Transverse colon (tissue), 3 donors: ENCODE data around the gene PPP4R3B.

ENCODE experiments used
- POLR2A ChIP-seq: fragments of 450-650 bp; IDR thresholded peaks from one replicate; pipeline ENCODE4 v1.6.1; 2016; ENCODE audit warnings: antibody characterized with exemption, mild to moderate bottlenecking, moderate library complexity
- TF ChIP-seq, protein P1 (sequence below), 5 experiments: fragments of 200-600 bp in 3 of 5; fragments of 450-650 bp in 2 of 5; sonication (generic) in 3 of 5; IDR thresholded peaks; 1 replicate in 2 of 5; 2 replicates in 3 of 5; pipeline ENCODE4 v1.5.1; 2016 to 2017; ENCODE audit warnings: antibody characterized with exemption in 5 of 5, inconsistent platforms in 3 of 5, mild to moderate bottlenecking in 2 of 5, moderate library complexity in 1 of 5

DNA sequence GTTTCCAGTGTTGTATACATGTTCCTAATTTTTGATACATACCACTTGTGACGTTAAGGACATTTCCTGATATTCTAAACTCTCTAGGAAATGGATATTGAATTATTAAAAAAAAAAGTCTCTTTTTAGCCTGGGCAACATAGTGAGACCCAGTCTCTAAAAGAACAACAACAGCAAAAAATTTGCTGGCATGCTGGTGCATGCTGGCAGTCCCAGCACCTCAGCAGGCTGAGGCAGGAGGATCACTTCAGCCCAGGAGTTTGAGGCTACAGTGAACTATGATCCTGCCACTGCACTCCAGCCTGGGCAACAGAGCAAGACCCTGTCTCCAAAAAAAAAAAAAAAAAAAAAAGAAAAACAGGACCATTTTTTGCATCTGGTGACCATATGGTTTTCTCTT, 10.5 kb upstream of the PPP4R3B start:
- TF ChIP-seq, protein P1, sequence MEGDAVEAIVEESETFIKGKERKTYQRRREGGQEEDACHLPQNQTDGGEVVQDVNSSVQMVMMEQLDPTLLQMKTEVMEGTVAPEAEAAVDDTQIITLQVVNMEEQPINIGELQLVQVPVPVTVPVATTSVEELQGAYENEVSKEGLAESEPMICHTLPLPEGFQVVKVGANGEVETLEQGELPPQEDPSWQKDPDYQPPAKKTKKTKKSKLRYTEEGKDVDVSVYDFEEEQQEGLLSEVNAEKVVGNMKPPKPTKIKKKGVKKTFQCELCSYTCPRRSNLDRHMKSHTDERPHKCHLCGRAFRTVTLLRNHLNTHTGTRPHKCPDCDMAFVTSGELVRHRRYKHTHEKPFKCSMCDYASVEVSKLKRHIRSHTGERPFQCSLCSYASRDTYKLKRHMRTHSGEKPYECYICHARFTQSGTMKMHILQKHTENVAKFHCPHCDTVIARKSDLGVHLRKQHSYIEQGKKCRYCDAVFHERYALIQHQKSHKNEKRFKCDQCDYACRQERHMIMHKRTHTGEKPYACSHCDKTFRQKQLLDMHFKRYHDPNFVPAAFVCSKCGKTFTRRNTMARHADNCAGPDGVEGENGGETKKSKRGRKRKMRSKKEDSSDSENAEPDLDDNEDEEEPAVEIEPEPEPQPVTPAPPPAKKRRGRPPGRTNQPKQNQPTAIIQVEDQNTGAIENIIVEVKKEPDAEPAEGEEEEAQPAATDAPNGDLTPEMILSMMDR (IDR thresholded peaks at IDR 0.05): no peak
- no peak for TF ChIP-seq POLR2A
